ENCODE results near the gene TJP1.

TJP1 gene

GRCh38 chr15:29678504-29679034, 143.7 kb downstream of the TJP1 start:
- Histone ChIP-seq H3K79me1 (ENCODE audit: low read length) (peaks cover 4% of the 10 kb centered on the region), H3K23ac (ENCODE audit: low read length) (no peak overlapping the region), H3K14ac (ENCODE audit: low read length) (no peak overlapping the region), H2BK120ac (ENCODE audit: insufficient read depth, low read length, poor library complexity) (no peak overlapping the region), H3K4me2 (ENCODE audit: low read length) (no peak overlapping the region), H3K4ac (ENCODE audit: low read depth, low read length) (no peak overlapping the region), H2BK12ac (ENCODE audit: low read length) (no peak overlapping the region), H2AFZ (ENCODE audit: insufficient read depth, low read length, poor library complexity) (no peak overlapping the region), H3K18ac (ENCODE audit: low read length) (no peak overlapping the region), H3K27ac (ENCODE audit: low read depth, low read length) (no peak overlapping the region), H2BK5ac (ENCODE audit: low read depth, low read length, poor library complexity) (no peak overlapping the region), H3K79me2 (ENCODE audit: control insufficient read depth, insufficient read depth, low read length, poor library complexity) (peaks cover 4% of the 10 kb centered on the region), H3K4me3 (ENCODE audit: low read depth, low read length) (no peak overlapping the region), H4K12ac (ENCODE audit: low read depth, low read length) (no peak overlapping the region), H4K91ac (ENCODE audit: low read depth, low read length) (no peak overlapping the region), H3K36me3 (ENCODE audit: control insufficient read depth in 1 of 2, insufficient read depth in 2 of 2, low read length in 2 of 2) (no peaks in the 10 kb centered on the region), H2AK5ac (ENCODE audit: low read length) (no peak overlapping the region), H3K9me3 (ENCODE audit: insufficient read depth, low read depth, low read length) (peaks cover 3% of the 10 kb centered on the region), H3K27me3 (ENCODE audit: insufficient read depth, low read length) (peaks cover 6% of the 10 kb centered on the region), H4K8ac (ENCODE audit: low read depth, low read length) (no peak overlapping the region), H3K9ac (ENCODE audit: low read length) (no peak overlapping the region), H3K4me1 (ENCODE audit: control insufficient read depth in 1 of 2, insufficient read depth in 2 of 2, low read length in 2 of 2) (peaks cover 4 to 8% of the 10 kb centered on the region in 2 experiments)
- no CpG with 5 or more reads among the region's 4 CpGs for WGBS (ENCODE audit: extremely low coverage, insufficient coverage, insufficient read length)
- no peak for DNase-seq

- Histone ChIP-seq H3K14ac (ENCODE audit: low read length) (no peak overlapping the region), H2BK12ac (ENCODE audit: low read length) (no peak overlapping the region), H3K9me3 (ENCODE audit: insufficient read depth, low read depth, low read length) (peaks cover 3% of the 10 kb centered on the region), H3K4me1 (ENCODE audit: control insufficient read depth in 1 of 2, insufficient read depth in 2 of 2, low read length in 2 of 2) (peaks cover 4 to 8% of the 10 kb centered on the region in 2 experiments), H3K23ac (ENCODE audit: low read length) (no peak overlapping the region), H2BK120ac (ENCODE audit: insufficient read depth, low read length, poor library complexity) (no peak overlapping the region), H3K9ac (ENCODE audit: low read length) (no peak overlapping the region), H3K4me2 (ENCODE audit: low read length) (no peak overlapping the region), H2AFZ (ENCODE audit: insufficient read depth, low read length, poor library complexity) (no peak overlapping the region), H3K27ac (ENCODE audit: low read depth, low read length) (no peak overlapping the region), H3K79me2 (ENCODE audit: control insufficient read depth, insufficient read depth, low read length, poor library complexity) (peaks cover 4% of the 10 kb centered on the region), H4K8ac (ENCODE audit: low read depth, low read length) (no peak overlapping the region), H4K91ac (ENCODE audit: low read depth, low read length) (no peak overlapping the region), H3K36me3 (ENCODE audit: control insufficient read depth in 1 of 2, insufficient read depth in 2 of 2, low read length in 2 of 2) (no peaks in the 10 kb centered on the region), H3K4me3 (ENCODE audit: low read depth, low read length) (no peak overlapping the region), H3K27me3 (ENCODE audit: insufficient read depth, low read length) (peaks cover 6% of the 10 kb centered on the region), H3K4ac (ENCODE audit: low read depth, low read length) (no peak overlapping the region), H4K12ac (ENCODE audit: low read depth, low read length) (no peak overlapping the region), H2AK5ac (ENCODE audit: low read length) (no peak overlapping the region), H3K79me1 (ENCODE audit: low read length) (peaks cover 4% of the 10 kb centered on the region), H3K18ac (ENCODE audit: low read length) (no peak overlapping the region), H2BK5ac (ENCODE audit: low read depth, low read length, poor library complexity) (no peak overlapping the region)
- WGBS (ENCODE audit: extremely low coverage, insufficient coverage, insufficient read length) = no CpG with 5 or more reads among the region's 10 CpGs
- no peak for DNase-seq
Measured at GRCh38 chr15:29677871-29678461, 144.3 kb downstream of the TJP1 start.

DNA sequence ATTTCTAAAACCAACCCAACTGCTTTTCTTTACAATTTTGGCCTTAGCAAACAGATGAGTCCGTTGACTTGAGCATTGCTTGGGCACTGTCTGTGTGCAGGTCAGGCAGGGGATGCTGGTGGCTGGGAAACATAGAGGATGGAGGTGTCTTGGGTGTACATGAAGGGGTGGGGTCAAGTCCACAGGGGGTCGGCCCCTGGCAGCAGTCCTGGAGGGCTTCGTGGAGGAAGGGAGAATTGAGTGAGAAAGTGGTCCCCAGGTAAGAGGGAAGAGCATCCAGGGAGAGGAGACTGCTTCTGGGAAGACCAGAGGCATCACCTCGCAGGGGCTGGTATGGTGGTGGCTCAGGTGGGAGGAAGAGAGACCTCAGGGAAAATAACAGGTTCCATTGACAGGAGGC, 144.8 kb downstream of the TJP1 start:
- no peak for DNase-seq
- H4K8ac ChIP-seq (ENCODE audit: low read depth, low read length) = no peak overlapping the region
- H2AK5ac ChIP-seq (ENCODE audit: low read length) = no peak overlapping the region
- no peak overlapping the region for H2BK12ac ChIP-seq (ENCODE audit: low read length)
- H4K12ac ChIP-seq (ENCODE audit: low read depth, low read length) = no peak overlapping the region
- H3K27me3 ChIP-seq (ENCODE audit: insufficient read depth, low read length) = peaks cover 6% of the 10 kb centered on the region
- H4K91ac ChIP-seq (ENCODE audit: low read depth, low read length) = no peak overlapping the region
- H3K79me1 ChIP-seq (ENCODE audit: low read length) = peaks cover 4% of the 10 kb centered on the region
- peaks cover 3% of the 10 kb centered on the region for H3K9me3 ChIP-seq (ENCODE audit: insufficient read depth, low read depth, low read length)
- no peak overlapping the region for H3K4me2 ChIP-seq (ENCODE audit: low read length)
- no peak overlapping the region for H3K4me3 ChIP-seq (ENCODE audit: low read depth, low read length)
- H3K23ac ChIP-seq (ENCODE audit: low read length) = no peak overlapping the region
- H3K27ac ChIP-seq (ENCODE audit: low read depth, low read length) = no peak overlapping the region
- H2BK120ac ChIP-seq (ENCODE audit: insufficient read depth, low read length, poor library complexity) = no peak overlapping the region
- no peak overlapping the region for H3K4ac ChIP-seq (ENCODE audit: low read depth, low read length)
- H3K9ac ChIP-seq (ENCODE audit: low read length) = no peak overlapping the region
- no CpG with 5 or more reads among the region's 4 CpGs for WGBS (ENCODE audit: extremely low coverage, insufficient coverage, insufficient read length)
- peaks cover 4% of the 10 kb centered on the region for H3K79me2 ChIP-seq (ENCODE audit: control insufficient read depth, insufficient read depth, low read length, poor library complexity)
- no peaks in the 10 kb centered on the region for H3K36me3 ChIP-seq (ENCODE audit: control insufficient read depth in 1 of 2, insufficient read depth in 2 of 2, low read length in 2 of 2)
- H3K18ac ChIP-seq (ENCODE audit: low read length) = no peak overlapping the region
- no peak overlapping the region for H2AFZ ChIP-seq (ENCODE audit: insufficient read depth, low read length, poor library complexity)
- peaks cover 4 to 8% of the 10 kb centered on the region in 2 experiments for H3K4me1 ChIP-seq (ENCODE audit: control insufficient read depth in 1 of 2, insufficient read depth in 2 of 2, low read length in 2 of 2)
- H3K14ac ChIP-seq (ENCODE audit: low read length) = no peak overlapping the region
- H2BK5ac ChIP-seq (ENCODE audit: low read depth, low read length, poor library complexity) = no peak overlapping the region

- H3K9me3 ChIP-seq (ENCODE audit: insufficient read depth, low read depth, low read length) = peaks cover 2% of the 10 kb centered on the region
- H2AK5ac ChIP-seq (ENCODE audit: low read length) = no peak overlapping the region
- no peak overlapping the region for H3K23ac ChIP-seq (ENCODE audit: low read length)
- H3K36me3 ChIP-seq (ENCODE audit: control insufficient read depth in 1 of 2, insufficient read depth in 2 of 2, low read length in 2 of 2) = no peaks in the 10 kb centered on the region
- no peak overlapping the region for H3K18ac ChIP-seq (ENCODE audit: low read length)
- no peak overlapping the region for H3K14ac ChIP-seq (ENCODE audit: low read length)
- no CpG with 5 or more reads among the region's 8 CpGs for WGBS (ENCODE audit: extremely low coverage, insufficient coverage, insufficient read length)
- peak; percentile 22 to 55 for DNase-seq
- no peak overlapping the region for H2AFZ ChIP-seq (ENCODE audit: insufficient read depth, low read length, poor library complexity)
- H2BK120ac ChIP-seq (ENCODE audit: insufficient read depth, low read length, poor library complexity) = no peak overlapping the region
- H3K9ac ChIP-seq (ENCODE audit: low read length) = no peak overlapping the region
- no peak overlapping the region for H2BK5ac ChIP-seq (ENCODE audit: low read depth, low read length, poor library complexity)
- H3K4ac ChIP-seq (ENCODE audit: low read depth, low read length) = no peak overlapping the region
- no peak overlapping the region for H3K4me2 ChIP-seq (ENCODE audit: low read length)
- H3K79me2 ChIP-seq (ENCODE audit: control insufficient read depth, insufficient read depth, low read length, poor library complexity) = peaks cover 4% of the 10 kb centered on the region
- H4K8ac ChIP-seq (ENCODE audit: low read depth, low read length) = no peak overlapping the region
- no peak overlapping the region for H4K91ac ChIP-seq (ENCODE audit: low read depth, low read length)
- peaks cover 4 to 8% of the 10 kb centered on the region in 2 experiments for H3K4me1 ChIP-seq (ENCODE audit: control insufficient read depth in 1 of 2, insufficient read depth in 2 of 2, low read length in 2 of 2)
- peaks cover 6% of the 10 kb centered on the region for H3K27me3 ChIP-seq (ENCODE audit: insufficient read depth, low read length)
- no peak overlapping the region for H4K12ac ChIP-seq (ENCODE audit: low read depth, low read length)
- H3K79me1 ChIP-seq (ENCODE audit: low read length) = peaks cover 4% of the 10 kb centered on the region
- H2BK12ac ChIP-seq (ENCODE audit: low read length) = no peak overlapping the region
- no peak overlapping the region for H3K4me3 ChIP-seq (ENCODE audit: low read depth, low read length)
- H3K27ac ChIP-seq (ENCODE audit: low read depth, low read length) = no peak overlapping the region
Measured at GRCh38 chr15:29676961-29677402, 145.3 kb downstream of the TJP1 start.

Measured in trophoblast cell (in vitro differentiated cells and primary cell).